ENCODE results near the gene NENF. TPM values are rescaled to one million over a fixed set of nuclear protein-coding genes. Genes with fewer than 3 reads are reported as not detected.
A peak's percentile ranks its signal among the peaks of the same experiment; 100 is the strongest.

Gene NENF
- total RNA-seq, 2 donors from 2014 or later: 83.2 to 277 TPM

- no peaks in the 10 kb centered on the region for H3K9me3 ChIP-seq
- H3K27ac ChIP-seq: no peak overlapping the region
- H3K36me3 ChIP-seq: no peaks in the 10 kb centered on the region
- 36% methylated on average over 11 of the region's 11 CpGs for WGBS
- intact Hi-C loops (cut with DNase I): no loop called here
- H3K4me1 ChIP-seq (replicated peaks): no peaks in the 10 kb centered on the region
- TF ChIP-seq CTCF (IDR thresholded peaks at IDR 0.05) (no peak), POLR2AphosphoS5 (IDR thresholded peaks at IDR 0.05) (no peak), POLR2A (IDR thresholded peaks at IDR 0.05) (no peak)
- H3K27me3 ChIP-seq (replicated peaks; ENCODE audit: insufficient read depth): no peaks in the 10 kb centered on the region
- H3K4me3 ChIP-seq: no peak overlapping the region
- DNase-seq (ENCODE audit: low spot score): peak; percentile 17
Observed at GRCh38 chr1:212466898-212467650, 34.4 kb downstream of the NENF start.

GRCh38 chr1:212467843-212468482, 35.2 kb downstream of the NENF start:
- no peaks in the 10 kb centered on the region for H3K4me1 ChIP-seq (replicated peaks)
- no peak for TF ChIP-seq POLR2A (IDR thresholded peaks at IDR 0.05)
- no peak for TF ChIP-seq POLR2AphosphoS5 (IDR thresholded peaks at IDR 0.05)
- no peak for TF ChIP-seq CTCF (IDR thresholded peaks at IDR 0.05)
- 88% methylated on average over 6 of the region's 6 CpGs for WGBS
- intact Hi-C loops (cut with DNase I): no loop called here
- H3K27me3 ChIP-seq (replicated peaks; ENCODE audit: insufficient read depth): no peaks in the 10 kb centered on the region
- DNase-seq (ENCODE audit: low spot score): no peak
- H3K9me3 ChIP-seq: no peaks in the 10 kb centered on the region
- H3K27ac ChIP-seq: no peak overlapping the region
- no peak overlapping the region for H3K4me3 ChIP-seq
- H3K36me3 ChIP-seq: no peaks in the 10 kb centered on the region

- no peak overlapping the region for H3K4me3 ChIP-seq
- no peaks in the 10 kb centered on the region for H3K36me3 ChIP-seq
- WGBS: 27% methylated on average over 15 of the region's 15 CpGs
- TF ChIP-seq POLR2AphosphoS5 (IDR thresholded peaks at IDR 0.05) (peak; percentile 85), POLR2A (IDR thresholded peaks at IDR 0.05) (peak; percentile 28), CTCF (IDR thresholded peaks at IDR 0.05) (no peak)
- no peaks in the 10 kb centered on the region for H3K27me3 ChIP-seq (replicated peaks; ENCODE audit: insufficient read depth)
- no peaks in the 10 kb centered on the region for H3K4me1 ChIP-seq (replicated peaks)
- H3K9me3 ChIP-seq: no peaks in the 10 kb centered on the region
- intact Hi-C loops (cut with DNase I): no loop called here
- peak; percentile 62 for DNase-seq (ENCODE audit: low spot score)
- peak overlapping the region; percentile 50 to 55 for H3K27ac ChIP-seq
Observed at GRCh38 chr1:212470059-212470458, 37.3 kb downstream of the NENF start.

GRCh38 chr1:212471286-212471685, 38.6 kb downstream of the NENF start:
- H3K27me3 ChIP-seq (replicated peaks; ENCODE audit: insufficient read depth): no peaks in the 10 kb centered on the region
- no peaks in the 10 kb centered on the region for H3K36me3 ChIP-seq
- no peak for DNase-seq (ENCODE audit: low spot score)
- intact Hi-C loops (cut with DNase I): no loop called here
- H3K27ac ChIP-seq: no peak overlapping the region
- no peaks in the 10 kb centered on the region for H3K9me3 ChIP-seq
- no peaks in the 10 kb centered on the region for H3K4me1 ChIP-seq (replicated peaks)
- 94% methylated on average over 3 of the region's 3 CpGs for WGBS
- TF ChIP-seq POLR2AphosphoS5 (IDR thresholded peaks at IDR 0.05): no peak
- TF ChIP-seq POLR2A (IDR thresholded peaks at IDR 0.05): no peak
- TF ChIP-seq CTCF (IDR thresholded peaks at IDR 0.05): no peak
- no peak overlapping the region for H3K4me3 ChIP-seq
